Astrocyte of the hippocampus (primary cell): Measurements from ENCODE around the gene RALGAPA1.
A peak's percentile ranks its signal among the peaks of the same experiment; 100 is the strongest.
"Not testable (repeated sequence)": the region's sequence is repeated elsewhere in the genome, so short reads cannot be mapped to it uniquely, and the experiment has no call there.

Source experiments
- DNase-seq: peaks from one replicate; pipeline ENCODE4 v3.0.0; 2011; ENCODE audit warnings: low read depth, low spot score

Gene RALGAPA1

DNA sequence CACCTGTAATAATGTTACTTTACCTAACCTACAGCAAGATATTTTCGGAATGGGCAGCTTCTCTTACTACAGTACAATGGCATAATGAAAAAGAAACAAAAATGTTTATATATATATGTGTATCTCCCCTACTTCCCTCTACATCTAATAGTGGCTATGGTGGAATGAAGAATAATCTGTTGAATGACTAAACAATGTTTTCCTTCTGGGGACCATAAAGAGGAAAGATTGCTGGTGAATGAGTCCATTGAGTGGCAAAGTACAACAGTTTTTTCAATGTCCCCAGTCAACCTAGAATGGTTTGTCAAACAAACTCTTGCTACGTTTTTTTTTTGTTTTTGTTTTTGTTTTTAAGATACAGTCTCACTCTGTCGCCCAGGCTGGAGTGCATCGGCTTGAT is 47.2 kb downstream of the RALGAPA1 start:
- no peak for DNase-seq

DNA sequence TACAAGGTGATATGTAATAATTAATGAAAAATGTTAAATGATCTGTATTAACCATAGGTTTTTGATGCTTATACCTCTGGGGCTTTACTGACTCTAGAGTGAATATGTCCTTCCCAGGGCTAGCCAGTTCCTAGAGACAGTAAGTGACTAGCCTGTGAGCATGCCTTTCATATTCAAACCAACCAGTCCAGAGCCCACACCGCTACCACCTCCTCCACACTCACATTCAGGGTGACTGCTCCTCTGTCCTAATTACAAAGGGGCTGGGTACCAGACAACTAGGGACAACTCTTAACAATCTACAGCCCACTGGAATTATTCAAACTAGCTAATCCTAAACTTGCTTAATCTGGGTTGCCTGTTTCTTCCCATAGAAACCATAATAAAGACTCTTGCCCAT is 49.0 kb downstream of the RALGAPA1 start:
- DNase-seq = no peak

DNA sequence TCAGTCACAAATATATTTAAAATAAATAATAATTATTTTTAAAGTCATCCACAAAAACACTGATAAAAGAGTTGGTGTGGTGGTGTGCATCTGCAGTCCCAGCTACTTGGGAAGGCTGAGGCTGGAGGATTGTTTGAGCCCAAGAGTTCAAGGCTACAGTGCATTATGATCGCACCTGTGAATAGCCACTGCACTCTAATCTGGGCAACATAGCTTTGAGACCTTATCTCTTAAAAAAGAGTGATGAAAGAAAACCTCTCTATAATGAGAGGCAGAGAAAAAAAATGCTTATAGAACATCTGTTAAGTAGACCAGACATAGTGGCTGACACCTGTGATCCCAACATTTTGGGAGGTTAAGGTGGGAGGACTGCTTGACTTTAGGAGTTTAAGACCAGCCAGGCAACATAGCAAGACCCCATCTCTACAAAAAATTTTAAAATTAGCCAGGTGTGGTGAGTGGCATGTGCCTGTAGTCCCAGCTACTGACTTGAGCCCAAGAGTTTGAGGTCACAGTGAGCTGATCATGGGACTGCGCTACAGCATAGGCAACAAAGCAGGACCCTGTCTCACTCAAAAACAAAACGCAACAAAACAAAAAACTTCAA is 50.5 kb downstream of the RALGAPA1 start:
- DNase-seq = no peak

DNA sequence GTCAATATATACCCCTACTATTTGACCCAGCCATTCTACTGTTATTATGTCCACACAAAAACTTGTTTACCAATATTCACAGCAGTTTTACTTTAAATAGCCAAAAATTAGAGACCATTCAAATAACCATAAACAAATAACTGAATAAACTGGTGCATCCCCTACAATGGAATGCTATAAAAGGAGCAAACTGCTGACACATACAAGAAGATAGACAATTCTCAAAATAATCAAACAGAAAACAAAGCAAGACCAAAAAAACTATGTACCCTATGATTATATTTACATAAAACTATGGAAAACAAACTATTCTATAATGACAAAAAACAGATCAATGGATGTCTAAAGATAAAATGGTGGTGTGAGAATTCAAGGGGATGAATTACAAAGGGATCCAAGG is 54.4 kb downstream of the RALGAPA1 start:
- no peak for DNase-seq

DNA sequence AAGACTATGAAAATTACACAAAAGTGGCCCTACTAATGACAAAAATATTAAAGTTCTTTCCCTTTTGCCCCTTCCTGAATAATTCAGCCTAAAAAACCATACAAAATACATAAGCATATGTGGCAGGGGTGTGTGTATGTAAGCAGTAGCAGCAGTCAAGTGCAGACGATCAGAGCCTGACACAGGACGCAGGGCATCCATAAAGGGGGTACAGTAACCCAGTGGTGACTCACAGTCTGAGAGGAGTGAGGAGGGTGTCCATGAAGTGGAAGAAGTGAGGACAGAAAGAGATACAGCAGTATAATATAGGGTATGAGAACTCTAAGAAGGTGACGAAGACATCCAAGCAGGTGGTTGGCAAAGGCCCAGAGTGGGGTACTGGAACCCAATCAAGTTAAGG is 56.7 kb downstream of the RALGAPA1 start:
- DNase-seq = no peak

DNA sequence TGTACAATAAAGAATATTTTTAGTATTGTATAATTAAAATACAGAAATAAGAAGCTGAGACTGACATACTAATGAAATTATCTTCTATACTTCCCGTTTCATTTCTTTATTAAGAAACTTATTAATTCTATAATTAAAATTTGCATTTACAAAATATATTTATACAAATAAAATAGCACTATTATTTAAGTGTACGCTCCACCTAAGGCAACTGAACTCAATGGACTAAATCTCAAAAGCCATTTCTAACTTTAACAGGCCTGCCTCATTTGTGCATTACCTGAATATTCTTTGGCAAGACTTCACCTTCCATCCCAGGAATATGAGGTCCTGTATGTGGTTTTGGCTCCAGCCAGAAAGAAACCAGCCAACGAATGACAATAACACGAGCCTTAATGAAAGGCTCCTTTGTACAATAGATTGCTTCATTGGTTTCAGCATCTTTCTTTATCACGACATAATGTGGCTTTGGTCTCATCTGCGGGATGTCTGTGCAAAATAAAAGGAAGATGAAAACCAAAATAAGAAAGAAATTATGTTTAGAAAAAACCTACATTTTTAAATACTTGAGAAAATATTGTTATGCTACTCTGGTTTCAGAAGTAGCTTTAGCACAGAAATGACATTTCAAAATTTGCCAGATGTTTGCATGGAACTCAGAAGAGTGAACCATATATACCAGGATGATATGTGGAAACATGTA is 58.7 kb downstream of the RALGAPA1 start:
- no peak for DNase-seq

DNA sequence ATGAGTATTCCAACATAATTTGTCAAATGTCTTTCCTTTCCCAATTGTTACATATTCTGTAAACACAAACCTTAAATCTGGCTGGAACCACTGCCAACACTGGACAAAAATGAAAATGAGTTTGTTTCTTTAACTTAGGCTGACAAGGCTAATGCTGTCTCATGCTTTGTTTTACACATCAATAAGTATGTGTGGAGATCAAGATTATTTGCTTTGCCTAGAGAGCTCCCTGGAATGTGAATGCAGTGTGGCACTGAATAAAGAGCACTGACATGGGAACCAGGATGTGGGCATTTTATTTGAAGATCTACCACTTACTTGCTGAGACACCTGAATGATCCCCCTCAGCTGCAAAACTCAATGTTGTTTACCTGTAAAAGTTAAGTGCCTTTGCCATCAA is 61.7 kb downstream of the RALGAPA1 start:
- peak; percentile 51 for DNase-seq

DNA sequence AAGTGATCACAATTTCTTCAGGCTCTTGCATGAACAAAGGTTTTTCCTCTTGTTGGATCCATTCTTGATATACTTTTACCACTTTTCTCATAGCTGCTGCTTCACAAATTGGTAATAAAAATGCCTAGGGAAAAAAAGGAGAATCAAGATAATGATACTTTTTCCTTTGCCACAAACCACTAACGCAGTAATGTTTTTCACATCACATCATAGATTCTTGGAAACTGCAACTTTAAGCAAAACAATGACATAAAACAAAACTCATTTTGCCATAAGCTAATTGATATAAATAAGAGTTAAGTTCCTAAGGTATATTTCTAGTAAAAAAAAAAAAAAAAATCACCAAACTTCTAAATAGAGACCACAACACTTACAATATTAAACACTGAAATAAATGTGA is 66.7 kb downstream of the RALGAPA1 start:
- no peak for DNase-seq

DNA sequence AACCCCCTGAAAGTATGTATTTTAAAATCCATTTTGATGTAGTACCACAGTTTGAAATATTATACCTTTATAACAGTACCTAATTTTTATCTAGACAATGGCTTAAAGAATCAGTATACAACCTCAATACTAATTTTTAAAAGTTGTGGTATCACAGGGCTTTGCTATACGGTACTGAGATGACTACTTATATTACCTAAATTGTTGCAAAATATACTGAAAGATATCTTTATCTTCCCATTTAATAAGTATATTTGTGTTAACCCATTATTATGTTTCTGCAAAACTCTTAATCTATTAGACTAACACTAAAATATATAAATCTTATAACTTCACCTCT is 67.1 kb downstream of the RALGAPA1 start:
- no peak for DNase-seq

DNA sequence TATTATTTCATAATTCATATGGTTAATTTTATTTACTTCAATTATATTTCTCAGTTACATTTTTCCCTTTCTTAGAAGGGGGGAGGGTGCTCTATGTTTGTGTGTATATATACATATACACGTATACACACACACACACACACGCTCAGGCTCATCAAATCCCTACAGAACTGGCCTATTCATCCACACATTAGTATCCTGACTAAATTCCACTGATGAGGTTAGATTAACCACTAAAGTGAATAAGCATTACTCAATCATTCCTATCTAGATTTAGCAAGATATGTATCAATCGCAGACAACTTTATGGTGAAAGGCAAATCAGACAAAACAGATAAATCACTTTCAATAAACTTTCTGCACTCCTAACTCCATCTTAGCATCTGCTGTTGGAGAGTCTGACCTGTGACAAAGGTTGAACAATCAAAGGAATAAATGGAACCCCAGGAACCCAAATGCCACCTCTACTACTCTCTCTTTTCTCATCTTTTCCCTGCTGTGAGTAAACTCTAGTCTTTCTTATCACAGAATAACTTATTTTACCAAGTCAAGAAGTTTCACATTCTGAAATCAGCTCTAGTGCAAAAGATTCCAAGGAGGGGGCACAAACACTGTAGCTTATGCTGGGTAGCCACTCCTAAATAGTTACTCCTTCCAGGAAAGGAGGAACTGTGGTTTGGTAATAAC is 67.6 kb downstream of the RALGAPA1 start:
- DNase-seq = no peak

DNA sequence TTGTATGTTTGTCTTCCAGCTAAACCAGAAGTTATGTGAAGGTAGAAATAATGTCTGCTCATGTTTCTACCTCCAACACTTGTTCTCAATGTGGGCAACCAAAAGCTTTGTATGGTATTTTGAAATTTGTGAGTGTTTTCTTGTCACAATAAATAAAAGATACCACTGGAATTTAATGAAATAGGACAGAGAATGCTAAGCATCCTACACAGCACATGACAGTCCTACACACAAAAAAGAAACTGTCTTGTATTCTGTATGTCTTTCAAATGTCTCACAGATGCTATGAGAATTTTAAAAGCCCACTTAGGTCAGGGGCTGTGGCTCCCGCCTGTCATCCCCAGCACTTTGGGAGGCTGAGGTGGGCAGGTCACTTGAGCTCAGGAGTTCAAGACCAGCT is 68.9 kb downstream of the RALGAPA1 start:
- no peak for DNase-seq

DNA sequence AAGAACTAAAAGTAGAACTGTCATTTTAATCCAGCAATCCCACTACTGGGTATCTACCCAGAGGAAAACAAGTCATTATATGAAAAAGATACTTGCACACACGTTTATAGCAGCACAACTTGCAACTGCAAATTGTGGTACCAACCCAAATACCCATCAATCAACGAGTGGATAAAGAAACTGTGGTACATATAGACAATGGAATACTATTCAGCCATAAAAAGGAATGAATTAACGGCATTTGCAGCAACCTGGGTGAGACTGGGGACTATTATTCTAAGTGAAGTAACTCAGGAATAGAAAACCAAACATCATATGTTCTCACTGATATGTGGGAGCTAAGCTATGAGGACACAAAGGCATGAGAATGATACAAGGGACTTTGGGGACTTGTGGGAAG is 73.9 kb downstream of the RALGAPA1 start:
- DNase-seq = not testable (repeated sequence)

DNA sequence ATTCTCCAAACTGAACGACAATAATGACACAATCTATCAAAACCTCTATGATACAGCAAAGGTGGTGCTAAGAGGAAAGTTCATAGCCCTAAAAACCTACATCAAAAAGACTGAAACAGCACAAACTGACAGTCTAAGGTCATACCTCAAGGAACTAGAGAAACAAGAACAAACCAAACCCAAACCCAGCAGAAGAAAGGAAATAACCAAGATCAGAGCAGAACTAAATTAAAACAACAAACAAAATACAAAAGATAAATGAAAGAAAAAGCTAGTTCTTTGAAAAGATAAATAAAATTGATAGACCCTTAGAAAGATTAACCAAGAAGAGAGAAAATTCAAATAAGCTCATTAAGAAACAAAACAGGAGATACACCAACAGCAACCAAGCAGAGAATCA is 75.6 kb downstream of the RALGAPA1 start:
- DNase-seq = not testable (repeated sequence)

DNA sequence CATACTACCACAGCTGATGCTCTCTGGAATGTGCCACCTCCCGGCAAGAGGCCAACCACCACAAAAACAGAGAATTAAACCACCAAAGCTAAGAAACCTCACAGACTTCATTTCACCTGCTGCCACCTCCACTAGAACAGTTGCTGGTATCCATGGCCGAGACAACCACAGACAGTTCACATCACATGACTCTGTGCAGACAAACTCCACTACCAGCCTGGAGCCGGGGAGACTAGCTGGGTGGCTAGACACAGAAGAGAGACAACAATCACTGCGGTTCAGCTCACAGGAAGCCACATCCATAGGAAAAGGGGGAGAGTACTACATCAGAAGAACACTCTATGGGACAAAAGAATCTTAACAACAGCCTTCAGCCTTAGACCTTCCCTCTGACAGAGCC is 78.2 kb downstream of the RALGAPA1 start:
- DNase-seq = no peak

DNA sequence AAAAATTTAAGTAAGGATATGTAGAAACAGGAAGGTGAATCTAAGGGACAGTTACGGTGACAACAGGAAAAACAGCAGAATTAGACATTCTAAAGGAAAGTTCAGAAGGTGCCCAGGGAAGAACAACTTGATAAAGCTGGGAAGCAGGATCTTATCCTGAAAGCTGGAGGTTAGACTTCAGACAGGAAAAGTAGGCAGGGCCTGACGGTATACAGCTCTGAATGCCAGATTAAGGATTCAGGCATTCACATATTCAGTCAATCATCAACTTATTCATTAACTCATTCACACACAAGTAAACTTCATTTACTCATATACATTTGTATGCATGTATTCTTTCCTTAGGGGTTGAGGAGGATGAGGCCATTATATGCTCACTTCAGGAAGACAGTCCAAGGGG is 81.3 kb downstream of the RALGAPA1 start:
- no peak for DNase-seq

DNA sequence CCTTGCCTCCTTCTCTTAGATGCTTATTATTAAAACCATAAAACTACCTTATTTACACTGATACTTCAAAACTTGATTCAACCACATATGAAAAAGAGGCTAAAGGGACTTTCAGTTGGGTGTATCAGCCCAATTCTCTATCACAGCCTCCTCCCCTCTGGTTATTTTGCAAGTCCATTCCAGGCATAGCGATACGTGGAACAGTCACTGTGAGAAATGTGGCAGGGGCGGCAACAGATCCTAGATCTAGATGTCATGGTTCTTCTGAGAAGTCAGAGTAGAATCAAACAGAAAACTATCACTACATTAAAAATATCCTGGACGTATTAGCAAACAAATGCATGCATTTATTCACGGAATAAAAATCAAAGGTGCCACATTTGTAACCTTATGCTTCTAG is 83.2 kb downstream of the RALGAPA1 start:
- no peak for DNase-seq

DNA sequence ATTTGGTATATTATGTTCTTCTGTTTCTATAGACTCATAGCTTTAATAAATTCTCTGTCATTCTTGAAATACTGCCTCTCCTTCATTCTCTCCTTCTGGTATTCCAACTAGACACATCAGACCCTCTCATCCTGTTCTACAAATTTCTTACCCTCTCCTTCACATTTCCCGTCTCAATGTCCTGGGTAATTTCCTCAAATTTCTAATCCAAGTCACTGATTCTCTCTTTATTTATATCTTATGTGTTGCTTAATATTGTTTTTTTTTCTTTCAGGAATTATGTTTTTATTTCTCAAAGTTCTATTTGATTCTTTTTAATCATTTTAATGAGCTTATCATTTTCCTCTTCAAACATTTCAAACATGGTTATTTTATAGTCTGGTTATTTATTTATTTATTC is 94.0 kb downstream of the RALGAPA1 start:
- no peak for DNase-seq

DNA sequence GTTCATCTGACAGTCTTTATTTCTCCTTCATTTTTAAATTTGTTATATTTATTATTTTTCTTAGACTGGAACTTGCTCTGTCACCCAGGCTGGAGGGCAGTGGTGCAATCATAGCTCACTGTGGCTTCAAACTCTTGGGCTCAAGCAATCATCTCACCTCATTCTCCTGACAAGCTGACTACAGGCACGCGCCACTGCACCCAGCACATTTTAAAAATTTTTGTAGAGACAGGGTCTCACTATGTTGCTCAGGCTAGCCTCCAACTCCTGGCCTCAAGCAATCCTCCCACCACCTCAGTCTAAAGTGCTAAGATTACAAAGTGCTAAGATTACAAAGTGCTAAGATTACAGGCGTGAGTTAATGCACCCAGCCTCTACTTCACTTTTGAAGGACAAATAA is 96.6 kb downstream of the RALGAPA1 start:
- no peak for DNase-seq

DNA sequence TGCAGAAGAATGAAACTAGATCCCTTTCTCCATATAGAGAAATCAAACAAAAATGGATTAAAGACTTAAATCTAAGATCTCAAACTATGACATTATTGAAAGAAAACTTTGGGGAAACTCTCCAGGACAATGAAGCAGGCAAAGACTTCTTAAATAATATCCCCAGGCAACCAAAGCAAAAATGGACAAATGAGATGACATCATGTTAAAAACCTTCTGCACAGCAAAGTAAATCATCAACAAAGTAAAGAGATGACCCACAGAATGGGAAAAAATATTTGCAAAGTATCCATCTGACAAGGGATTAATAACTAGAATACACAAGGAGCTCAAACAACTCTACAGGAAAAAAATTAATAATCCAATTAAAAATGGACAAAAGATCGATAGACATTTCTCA is 101.0 kb downstream of the RALGAPA1 start:
- DNase-seq = no peak

DNA sequence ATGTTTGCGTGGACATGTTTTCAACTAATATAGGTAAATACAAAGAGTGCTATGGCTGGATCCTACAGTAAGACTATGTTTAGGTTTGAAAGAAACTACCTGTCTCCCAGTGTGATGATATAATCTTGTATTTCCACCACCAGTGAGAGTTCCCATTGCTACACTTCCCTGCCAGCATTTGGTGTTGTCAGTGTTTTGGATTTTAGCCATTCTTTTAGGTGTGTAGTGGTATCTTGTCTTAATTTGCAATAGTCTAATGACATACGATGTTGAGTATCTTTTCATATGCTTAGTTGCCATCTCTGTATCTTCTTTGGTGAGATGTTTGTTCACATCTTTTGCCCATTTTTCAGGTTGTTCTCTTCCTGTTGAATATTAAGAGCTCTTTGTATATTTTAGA is 103.5 kb downstream of the RALGAPA1 start:
- no peak for DNase-seq

DNA sequence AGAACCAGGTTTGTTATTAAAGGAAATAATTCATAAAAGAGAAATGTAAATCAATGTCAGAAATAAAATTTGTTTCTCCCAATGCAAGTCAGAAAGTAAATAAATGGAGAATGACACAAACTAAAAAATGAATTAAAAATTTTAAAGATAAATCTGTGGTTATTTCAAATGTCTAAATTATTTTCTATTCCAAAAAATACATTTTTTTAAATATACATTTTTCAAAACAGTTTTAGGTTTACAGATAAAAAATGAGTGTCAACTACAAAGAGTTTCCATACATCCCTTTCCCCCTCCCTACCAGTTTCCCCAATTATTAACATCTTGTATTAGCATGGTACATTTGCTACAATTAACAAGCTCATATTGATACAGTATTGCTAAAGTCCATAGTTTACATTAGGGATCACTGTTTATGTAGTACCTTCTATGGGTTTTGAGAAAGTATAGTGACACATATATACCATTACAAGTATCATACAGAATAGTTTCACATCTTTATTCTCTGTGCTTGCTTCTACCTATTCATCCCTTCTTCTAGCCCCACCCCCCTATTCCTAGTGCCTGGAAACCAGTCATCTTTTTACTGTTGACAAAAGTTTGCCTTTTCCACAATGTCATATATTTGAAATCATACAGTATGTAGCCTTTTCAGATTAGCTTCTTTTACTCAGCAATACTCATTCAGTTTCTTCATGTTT is 104.2 kb downstream of the RALGAPA1 start:
- DNase-seq = no peak

DNA sequence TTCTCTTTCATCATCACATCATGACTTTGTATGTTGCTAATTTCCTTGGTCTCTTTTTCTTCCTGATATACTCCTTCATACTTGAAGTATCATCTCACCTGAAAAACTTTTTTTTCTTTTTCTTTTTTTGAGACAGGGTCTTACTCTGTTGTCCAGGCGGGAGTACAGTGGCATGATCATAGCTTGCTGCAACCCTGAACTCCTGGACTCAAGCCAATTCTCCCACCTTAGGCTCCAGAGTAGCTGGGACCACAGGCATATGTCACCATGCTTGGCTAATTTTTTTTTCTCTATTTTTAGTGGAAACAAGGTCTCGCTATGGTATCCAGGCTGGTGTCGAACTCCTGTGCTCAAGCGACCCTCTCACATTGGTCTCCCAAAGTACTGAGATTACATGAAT is 107.6 kb downstream of the RALGAPA1 start:
- no peak for DNase-seq
